ENCODE data around the gene CFAP43. TPM values are rescaled to one million over a fixed set of nuclear protein-coding genes. Genes with fewer than 3 reads are reported as not detected.
A peak's percentile ranks its signal among the peaks of the same experiment; 100 is the strongest.

Gene CFAP43
- total and polyA plus RNA-seq, 9 of the 15 experiments (the other 6 are each of a cell fraction or from before 2014, with no cell fraction given), result 0.07 to 0.86 (median 0.11) TPM; not detected in 1

DNA sequence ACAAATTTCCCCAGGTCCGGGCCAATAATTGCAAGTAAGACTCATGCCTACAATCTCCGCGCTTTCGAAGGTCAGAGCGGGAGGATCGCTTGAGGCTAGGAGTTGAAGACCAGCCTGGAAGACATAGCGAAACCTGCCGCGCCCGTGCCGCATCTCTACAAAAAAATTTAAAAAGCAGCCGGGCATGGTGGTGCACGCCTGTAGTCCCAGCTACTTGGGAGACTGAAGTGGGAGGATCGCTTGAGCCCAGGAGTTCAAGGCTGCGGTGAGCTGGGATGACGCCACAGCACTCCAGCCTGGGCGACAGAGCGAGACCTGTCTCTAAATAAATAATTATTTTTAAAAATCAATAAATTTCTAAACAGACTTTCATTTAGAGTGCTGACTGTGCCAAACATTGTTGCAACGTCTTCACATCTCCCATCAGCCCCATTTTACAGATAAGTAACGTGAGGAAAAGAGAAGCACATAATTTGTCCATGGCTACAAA is 494 bp upstream of the CFAP43 start:
- in situ Hi-C loops (cut with MboI) (no loop called here), intact Hi-C loops (cut with micrococcal nuclease) (no loop called here)
- DNase-seq (ENCODE audit: extremely low read depth in 1 of 4, low spot score in 3 of 4), result no peak
- no peak for ATAC-seq
- Histone ChIP-seq H3K79me2 (ENCODE audit: control insufficient read depth, insufficient read depth, low read length) (no peaks in the 10 kb centered on the region), H4K20me1 (replicated peaks; ENCODE audit: control insufficient read depth, insufficient read depth, low read length) (no peaks in the 10 kb centered on the region), H3K9ac (ENCODE audit: insufficient read depth in 1 of 2, low read depth in 2 of 2, low read length in 2 of 2) (no peak overlapping the region), H3K9me3 (replicated peaks; ENCODE audit: control insufficient read depth, insufficient read depth, low read depth, low read length) (0 out of 2 replicates have a peak, but pooled peaks cover 3% of the 10 kb centered on the region), H3K4me3 (peak overlapping the region; percentile 59; the same call in 1 of the 2 replicates), H3K36me3 (ENCODE audit: control insufficient read depth, insufficient read depth, low read length) (no peaks in the 10 kb centered on the region), H3K27ac (ENCODE audit: extremely low read depth, low read depth, low read length) (no peak overlapping the region), H3K9me1 (ENCODE audit: control insufficient read depth, insufficient read depth, low read length) (no peaks in the 10 kb centered on the region), H2AFZ (ENCODE audit: low read depth, low read length) (peak overlapping the region; percentile 95), H3K27me3 (ENCODE audit: control insufficient read depth in 2 of 2, insufficient read depth in 2 of 2, low read length in 2 of 2) (no peaks in the 10 kb centered on the region), H3K4me2 (ENCODE audit: insufficient read depth, low read length) (peak overlapping the region; percentile 85), H3K4me1 (replicated peaks in 1 of 2; ENCODE audit: control insufficient read depth in 2 of 2, insufficient read depth in 2 of 2, low read length in 2 of 2) (peaks cover 0 to 11% of the 10 kb centered on the region in 2 experiments; a peak in 2 of 5 replicates)
- ChIA-PET CTCF (ENCODE audit: low intra/inter-chr PET ratio) (no interaction called here), POLR2A (no interaction called here)
- FAIRE-seq, result no peak
- WGBS (ENCODE audit: insufficient coverage, low coverage, missing lambda C conversion rate), result 91% methylated on average over 18 of the region's 20 CpGs
- BruUV-seq (replicated peaks), result no TSS peak
- no peak for TF ChIP-seq XRCC4 (IDR thresholded peaks at IDR 0.05; ENCODE audit: extremely low read depth, insufficient read depth, insufficient read length)
- TF ChIP-seq TAL1 (IDR thresholded peaks at IDR 0.05), result no peak
- no peak for TF ChIP-seq ZNF253 (CRISPR knock-in tag; conservative IDR thresholded peaks at IDR 0.05)
- TF ChIP-seq, protein P1, sequence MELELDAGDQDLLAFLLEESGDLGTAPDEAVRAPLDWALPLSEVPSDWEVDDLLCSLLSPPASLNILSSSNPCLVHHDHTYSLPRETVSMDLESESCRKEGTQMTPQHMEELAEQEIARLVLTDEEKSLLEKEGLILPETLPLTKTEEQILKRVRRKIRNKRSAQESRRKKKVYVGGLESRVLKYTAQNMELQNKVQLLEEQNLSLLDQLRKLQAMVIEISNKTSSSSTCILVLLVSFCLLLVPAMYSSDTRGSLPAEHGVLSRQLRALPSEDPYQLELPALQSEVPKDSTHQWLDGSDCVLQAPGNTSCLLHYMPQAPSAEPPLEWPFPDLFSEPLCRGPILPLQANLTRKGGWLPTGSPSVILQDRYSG (tag; conservative IDR thresholded peaks at IDR 0.05; ENCODE audit: low read depth), result no peak
- TF ChIP-seq, protein P2, sequence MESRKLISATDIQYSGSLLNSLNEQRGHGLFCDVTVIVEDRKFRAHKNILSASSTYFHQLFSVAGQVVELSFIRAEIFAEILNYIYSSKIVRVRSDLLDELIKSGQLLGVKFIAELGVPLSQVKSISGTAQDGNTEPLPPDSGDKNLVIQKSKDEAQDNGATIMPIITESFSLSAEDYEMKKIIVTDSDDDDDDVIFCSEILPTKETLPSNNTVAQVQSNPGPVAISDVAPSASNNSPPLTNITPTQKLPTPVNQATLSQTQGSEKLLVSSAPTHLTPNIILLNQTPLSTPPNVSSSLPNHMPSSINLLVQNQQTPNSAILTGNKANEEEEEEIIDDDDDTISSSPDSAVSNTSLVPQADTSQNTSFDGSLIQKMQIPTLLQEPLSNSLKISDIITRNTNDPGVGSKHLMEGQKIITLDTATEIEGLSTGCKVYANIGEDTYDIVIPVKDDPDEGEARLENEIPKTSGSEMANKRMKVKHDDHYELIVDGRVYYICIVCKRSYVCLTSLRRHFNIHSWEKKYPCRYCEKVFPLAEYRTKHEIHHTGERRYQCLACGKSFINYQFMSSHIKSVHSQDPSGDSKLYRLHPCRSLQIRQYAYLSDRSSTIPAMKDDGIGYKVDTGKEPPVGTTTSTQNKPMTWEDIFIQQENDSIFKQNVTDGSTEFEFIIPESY (CRISPR knock-in tag; IDR thresholded peaks at IDR 0.05), result peak; percentile 82
- TF ChIP-seq, protein P3, sequence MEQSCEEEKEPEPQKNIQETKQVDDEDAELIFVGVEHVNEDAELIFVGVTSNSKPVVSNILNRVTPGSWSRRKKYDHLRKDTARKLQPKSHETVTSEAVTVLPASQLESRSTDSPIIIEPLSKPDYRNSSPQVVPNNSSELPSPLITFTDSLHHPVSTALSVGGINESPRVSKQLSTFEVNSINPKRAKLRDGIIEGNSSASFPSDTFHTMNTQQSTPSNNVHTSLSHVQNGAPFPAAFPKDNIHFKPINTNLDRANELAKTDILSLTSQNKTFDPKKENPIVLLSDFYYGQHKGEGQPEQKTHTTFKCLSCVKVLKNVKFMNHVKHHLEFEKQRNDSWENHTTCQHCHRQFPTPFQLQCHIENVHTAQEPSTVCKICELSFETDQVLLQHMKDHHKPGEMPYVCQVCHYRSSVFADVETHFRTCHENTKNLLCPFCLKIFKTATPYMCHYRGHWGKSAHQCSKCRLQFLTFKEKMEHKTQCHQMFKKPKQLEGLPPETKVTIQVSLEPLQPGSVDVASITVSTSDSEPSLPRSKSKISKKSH (CRISPR knock-in tag; IDR thresholded peaks at IDR 0.05), result no peak
- TF ChIP-seq, protein P4, sequence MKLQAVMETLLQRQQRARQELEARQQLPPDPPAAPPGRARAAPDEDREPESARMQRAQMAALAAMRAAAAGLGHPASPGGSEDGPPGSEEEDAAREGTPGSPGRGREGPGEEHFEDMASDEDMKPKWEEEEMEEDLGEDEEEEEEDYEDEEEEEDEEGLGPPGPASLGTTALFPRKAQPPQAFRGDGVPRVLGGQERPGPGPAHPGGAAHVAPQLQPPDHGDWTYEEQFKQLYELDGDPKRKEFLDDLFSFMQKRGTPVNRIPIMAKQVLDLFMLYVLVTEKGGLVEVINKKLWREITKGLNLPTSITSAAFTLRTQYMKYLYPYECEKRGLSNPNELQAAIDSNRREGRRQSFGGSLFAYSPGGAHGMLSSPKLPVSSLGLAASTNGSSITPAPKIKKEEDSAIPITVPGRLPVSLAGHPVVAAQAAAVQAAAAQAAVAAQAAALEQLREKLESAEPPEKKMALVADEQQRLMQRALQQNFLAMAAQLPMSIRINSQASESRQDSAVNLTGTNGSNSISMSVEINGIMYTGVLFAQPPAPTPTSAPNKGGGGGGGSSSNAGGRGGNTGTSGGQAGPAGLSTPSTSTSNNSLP (IDR thresholded peaks at IDR 0.05; ENCODE audit: borderline replicate concordance, low read depth, low read length), result no peak
- TF ChIP-seq, protein P5, sequence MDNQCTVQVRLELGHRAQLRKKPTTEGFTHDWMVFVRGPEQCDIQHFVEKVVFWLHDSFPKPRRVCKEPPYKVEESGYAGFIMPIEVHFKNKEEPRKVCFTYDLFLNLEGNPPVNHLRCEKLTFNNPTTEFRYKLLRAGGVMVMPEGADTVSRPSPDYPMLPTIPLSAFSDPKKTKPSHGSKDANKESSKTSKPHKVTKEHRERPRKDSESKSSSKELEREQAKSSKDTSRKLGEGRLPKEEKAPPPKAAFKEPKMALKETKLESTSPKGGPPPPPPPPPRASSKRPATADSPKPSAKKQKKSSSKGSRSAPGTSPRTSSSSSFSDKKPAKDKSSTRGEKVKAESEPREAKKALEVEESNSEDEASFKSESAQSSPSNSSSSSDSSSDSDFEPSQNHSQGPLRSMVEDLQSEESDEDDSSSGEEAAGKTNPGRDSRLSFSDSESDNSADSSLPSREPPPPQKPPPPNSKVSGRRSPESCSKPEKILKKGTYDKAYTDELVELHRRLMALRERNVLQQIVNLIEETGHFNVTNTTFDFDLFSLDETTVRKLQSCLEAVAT (IDR thresholded peaks at IDR 0.05), result peak in 1 of 2 experiments; percentile 79; a peak in 2 of 4 replicates
- peak; percentile 7; the same call in 1 of the 2 replicates for TF ChIP-seq FOXM1 (IDR thresholded peaks at IDR 0.05; ENCODE audit: low read depth)
- no peak for TF ChIP-seq FOXM1 (CRISPR knock-in tag; IDR thresholded peaks at IDR 0.05; ENCODE audit: low read depth)
- no peak for TF ChIP-seq KLF10 (CRISPR knock-in tag; IDR thresholded peaks at IDR 0.05)
